Activated naive CD4-positive, alpha-beta T cell treated with anti-CD3 and anti-CD28 coated beads, Interleukin-2, amount 50 U/mL, for 24 hours (primary cell): ENCODE measurements around the gene LRRC34.

Experiments
- H3K27ac Mint-ChIP-seq: one replicate; pipeline ENCODE4 v1.8.0; 2021; ENCODE audit warnings: mild to moderate bottlenecking, mixed read lengths
- H3K27me3 Mint-ChIP-seq: one replicate; pipeline ENCODE4 v1.8.0; 2021; ENCODE audit warnings: mixed read lengths
- H3K36me3 Mint-ChIP-seq: one replicate; pipeline ENCODE4 v1.8.0; 2021; ENCODE audit warnings: mixed read lengths
- H3K4me1 Mint-ChIP-seq: one replicate; pipeline ENCODE4 v1.8.0; 2021; ENCODE audit warnings: mixed read lengths
- H3K4me3 Mint-ChIP-seq: one replicate; pipeline ENCODE4 v1.8.0; 2021; ENCODE audit warnings: mild to moderate bottlenecking, mixed read lengths
- H3K9me3 Mint-ChIP-seq: one replicate; pipeline ENCODE4 v1.8.0; 2021; ENCODE audit warnings: mixed read lengths

The LRRC34 gene, protein sequence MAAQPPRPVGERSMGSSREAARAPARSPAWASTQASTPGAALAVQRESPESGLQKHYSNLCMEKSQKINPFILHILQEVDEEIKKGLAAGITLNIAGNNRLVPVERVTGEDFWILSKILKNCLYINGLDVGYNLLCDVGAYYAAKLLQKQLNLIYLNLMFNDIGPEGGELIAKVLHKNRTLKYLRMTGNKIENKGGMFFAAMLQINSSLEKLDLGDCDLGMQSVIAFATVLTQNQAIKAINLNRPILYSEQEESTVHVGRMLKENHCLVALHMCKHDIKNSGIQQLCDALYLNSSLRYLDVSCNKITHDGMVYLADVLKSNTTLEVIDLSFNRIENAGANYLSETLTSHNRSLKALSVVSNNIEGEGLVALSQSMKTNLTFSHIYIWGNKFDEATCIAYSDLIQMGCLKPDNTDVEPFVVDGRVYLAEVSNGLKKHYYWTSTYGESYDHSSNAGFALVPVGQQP

GRCh38 chr3:169812332-169813235 lies at the start of gene LRRC34, which contains the start of gene LRRIQ4:
Gene LRRC34 (minus strand): TSS chr3:169812904. CDS start chr3:169812548, 356 bp downstream.
Gene LRRIQ4 (plus strand): TSS chr3:169812870. CDS start chr3:169821922, 9,052 bp downstream.
- peak within 1 kb of the TSS; percentile 88 for H3K4me3 Mint-ChIP-seq
- peaks cover 15% of the 10 kb centered on the region for H3K9me3 Mint-ChIP-seq
- H3K4me1 Mint-ChIP-seq, result peaks cover 28% of the 10 kb centered on the region
- peak within 1 kb of the TSS; percentile 78 for H3K27ac Mint-ChIP-seq
- no peaks in the 10 kb centered on the region for H3K27me3 Mint-ChIP-seq
- peaks cover 2% of the 10 kb centered on the region for H3K36me3 Mint-ChIP-seq

- Mint-ChIP-seq H3K27me3 (no peaks in the 10 kb centered on the region), H3K9me3 (no peaks in the 10 kb centered on the region), H3K4me3 (no peak overlapping the region), H3K4me1 (peaks cover 27% of the 10 kb centered on the region), H3K27ac (no peak overlapping the region), H3K36me3 (no peaks in the 10 kb centered on the region)
Measured at GRCh38 chr3:169861871-169862270, 49.2 kb upstream of the LRRC34 start.

GRCh38 chr3:169857811-169858210 lies 45.1 kb upstream of the LRRC34 start:
- H3K4me3 Mint-ChIP-seq, result no peak overlapping the region
- no peaks in the 10 kb centered on the region for H3K4me1 Mint-ChIP-seq
- no peaks in the 10 kb centered on the region for H3K27me3 Mint-ChIP-seq
- no peak overlapping the region for H3K27ac Mint-ChIP-seq
- H3K36me3 Mint-ChIP-seq, result no peaks in the 10 kb centered on the region
- no peaks in the 10 kb centered on the region for H3K9me3 Mint-ChIP-seq

DNA sequence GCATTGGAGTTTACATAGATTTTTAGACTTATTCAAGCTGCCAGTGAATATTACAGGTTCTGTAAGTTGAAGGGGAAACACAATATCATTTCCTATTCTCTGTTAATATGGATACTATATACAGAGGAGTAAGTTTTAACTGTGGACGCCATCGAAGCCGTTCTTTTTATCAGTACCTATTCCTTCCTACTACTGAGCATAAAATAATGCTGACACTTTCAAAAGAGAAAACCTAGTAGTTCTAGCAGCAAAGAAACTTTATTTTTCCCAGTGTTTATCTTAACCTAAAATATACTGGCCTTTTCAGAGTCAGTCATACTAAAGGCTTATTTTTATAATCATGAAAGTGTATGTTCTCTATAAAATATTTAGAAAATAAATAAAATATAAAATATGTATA lies 42.8 kb upstream of the LRRC34 start:
- no peaks in the 10 kb centered on the region for H3K27me3 Mint-ChIP-seq
- H3K9me3 Mint-ChIP-seq, result no peaks in the 10 kb centered on the region

GRCh38 chr3:169850618-169851017 lies 37.9 kb upstream of the LRRC34 start:
- no peaks in the 10 kb centered on the region for H3K27me3 Mint-ChIP-seq
- no peaks in the 10 kb centered on the region for H3K9me3 Mint-ChIP-seq
- H3K36me3 Mint-ChIP-seq, result no peaks in the 10 kb centered on the region
- no peak overlapping the region for H3K4me3 Mint-ChIP-seq
- no peaks in the 10 kb centered on the region for H3K4me1 Mint-ChIP-seq
- no peak overlapping the region for H3K27ac Mint-ChIP-seq

More for the DNA sequence above, 42.8 kb upstream of the LRRC34 start:
- Mint-ChIP-seq H3K4me3 (no peak overlapping the region), H3K27ac (no peak overlapping the region), H3K36me3 (no peaks in the 10 kb centered on the region), H3K4me1 (no peaks in the 10 kb centered on the region)

- Mint-ChIP-seq H3K27me3 (no peaks in the 10 kb centered on the region), H3K27ac (no peak overlapping the region), H3K4me3 (no peak overlapping the region), H3K9me3 (no peaks in the 10 kb centered on the region), H3K4me1 (no peaks in the 10 kb centered on the region), H3K36me3 (no peaks in the 10 kb centered on the region)
Measured at GRCh38 chr3:169848741-169849140, 36.0 kb upstream of the LRRC34 start.

DNA sequence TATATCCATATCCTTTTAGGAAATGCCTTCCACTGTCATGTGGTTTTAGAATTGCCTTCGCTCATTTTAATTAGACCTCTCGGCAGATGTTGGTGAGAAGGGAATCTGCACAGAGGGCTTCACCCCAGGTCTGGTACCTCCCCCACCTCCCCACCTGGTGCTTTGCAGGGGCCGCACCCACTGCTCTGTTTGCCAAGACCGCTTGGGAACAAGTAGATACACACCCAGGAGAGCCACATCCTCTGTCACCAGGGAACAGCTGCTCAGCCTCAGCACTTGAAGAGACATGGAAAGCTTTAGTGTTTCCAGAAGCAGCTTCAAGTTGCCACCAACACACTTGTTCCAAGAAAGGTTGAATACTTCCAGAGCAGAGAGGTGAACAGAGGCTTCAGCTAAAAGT lies 35.2 kb upstream of the LRRC34 start:
- Mint-ChIP-seq H3K4me1 (no peaks in the 10 kb centered on the region), H3K36me3 (no peaks in the 10 kb centered on the region), H3K4me3 (no peak overlapping the region), H3K27ac (no peak overlapping the region), H3K9me3 (no peaks in the 10 kb centered on the region), H3K27me3 (no peaks in the 10 kb centered on the region)

GRCh38 chr3:169846458-169847193 lies 33.9 kb upstream of the LRRC34 start:
- no peaks in the 10 kb centered on the region for H3K4me1 Mint-ChIP-seq

DNA sequence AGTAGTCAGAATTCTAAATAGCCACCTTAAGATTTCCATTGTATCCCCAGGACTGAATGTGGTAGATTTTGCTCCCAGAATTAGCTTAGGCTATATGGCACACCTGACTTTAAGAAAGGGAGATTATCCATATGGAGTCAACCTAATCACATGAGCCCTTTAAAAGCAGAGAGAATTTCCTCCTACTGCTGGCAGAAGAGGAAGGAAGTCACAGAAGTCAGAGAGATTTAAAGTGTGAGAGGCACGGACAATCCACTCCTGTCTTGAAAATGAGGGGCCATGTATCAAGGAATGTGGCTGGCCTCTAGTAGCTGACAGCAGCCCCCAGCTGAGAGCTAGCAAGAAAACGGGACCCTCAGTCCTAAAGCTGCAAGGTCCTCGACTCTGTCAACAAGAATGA lies 30.3 kb upstream of the LRRC34 start:
- H3K4me3 Mint-ChIP-seq, result no peak overlapping the region
- no peaks in the 10 kb centered on the region for H3K36me3 Mint-ChIP-seq

More at GRCh38 chr3:169846458-169847193, 33.9 kb upstream of the LRRC34 start:
- Mint-ChIP-seq H3K27ac (no peak overlapping the region), H3K27me3 (no peaks in the 10 kb centered on the region), H3K9me3 (no peaks in the 10 kb centered on the region), H3K36me3 (no peaks in the 10 kb centered on the region), H3K4me3 (no peak overlapping the region)

GRCh38 chr3:169841171-169841570 lies 28.5 kb upstream of the LRRC34 start:
- no peak overlapping the region for H3K27ac Mint-ChIP-seq
- no peaks in the 10 kb centered on the region for H3K4me1 Mint-ChIP-seq
- peaks cover 4% of the 10 kb centered on the region for H3K27me3 Mint-ChIP-seq
- H3K36me3 Mint-ChIP-seq, result no peaks in the 10 kb centered on the region
- no peak overlapping the region for H3K4me3 Mint-ChIP-seq
- no peaks in the 10 kb centered on the region for H3K9me3 Mint-ChIP-seq

More for the DNA sequence above, 30.3 kb upstream of the LRRC34 start:
- Mint-ChIP-seq H3K27ac (no peak overlapping the region), H3K9me3 (no peaks in the 10 kb centered on the region), H3K27me3 (peaks cover 4% of the 10 kb centered on the region), H3K4me1 (no peaks in the 10 kb centered on the region)

- H3K9me3 Mint-ChIP-seq, result no peaks in the 10 kb centered on the region
- H3K36me3 Mint-ChIP-seq, result no peaks in the 10 kb centered on the region
- no peak overlapping the region for H3K27ac Mint-ChIP-seq
- H3K4me3 Mint-ChIP-seq, result no peak overlapping the region
- H3K27me3 Mint-ChIP-seq, result peaks cover 4% of the 10 kb centered on the region
- H3K4me1 Mint-ChIP-seq, result no peaks in the 10 kb centered on the region
Measured at GRCh38 chr3:169838511-169839030, 25.9 kb upstream of the LRRC34 start.

DNA sequence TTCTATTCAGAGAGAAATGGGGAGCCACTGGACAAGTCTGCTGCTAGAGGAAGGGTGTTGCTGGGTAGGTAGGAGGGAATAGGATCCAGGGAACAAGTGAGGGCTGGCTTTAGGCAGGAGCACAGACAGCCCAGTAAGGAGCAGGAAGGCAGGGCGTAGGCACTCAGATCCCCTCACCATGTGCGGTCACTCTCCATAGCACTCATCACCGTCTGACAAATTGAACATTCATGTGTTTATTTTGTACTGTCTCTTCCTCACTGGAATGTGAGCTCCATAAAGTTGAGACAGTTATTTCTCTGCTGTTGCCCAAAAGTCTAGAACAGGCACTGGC lies 24.2 kb upstream of the LRRC34 start:
- Mint-ChIP-seq H3K36me3 (no peaks in the 10 kb centered on the region), H3K4me1 (no peaks in the 10 kb centered on the region), H3K4me3 (no peak overlapping the region), H3K27me3 (peaks cover 4% of the 10 kb centered on the region), H3K9me3 (no peaks in the 10 kb centered on the region), H3K27ac (no peak overlapping the region)

- H3K36me3 Mint-ChIP-seq, result no peaks in the 10 kb centered on the region
Measured at GRCh38 chr3:169836078-169836941, 23.6 kb upstream of the LRRC34 start.

DNA sequence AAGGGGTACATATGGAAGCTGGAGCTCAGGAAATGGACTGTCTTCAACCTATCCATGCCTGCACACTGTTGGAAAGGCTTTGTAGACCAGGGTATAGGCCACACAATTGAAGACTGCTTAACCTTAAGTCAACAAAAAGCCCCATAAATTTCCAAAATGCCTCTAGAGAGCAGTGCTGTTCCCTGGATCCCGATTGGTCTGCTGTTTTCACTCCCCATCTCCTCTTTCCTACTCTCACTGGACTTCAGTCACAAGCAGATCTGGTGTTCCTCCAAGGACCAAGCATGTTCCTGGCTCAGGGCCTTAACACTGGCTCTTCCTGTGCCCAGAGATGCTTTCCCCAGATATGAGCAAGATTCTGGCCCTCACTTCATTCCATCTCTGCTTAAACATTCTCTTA lies 22.8 kb upstream of the LRRC34 start:
- peaks cover 4% of the 10 kb centered on the region for H3K27me3 Mint-ChIP-seq
- no peaks in the 10 kb centered on the region for H3K9me3 Mint-ChIP-seq

More at GRCh38 chr3:169836078-169836941, 23.6 kb upstream of the LRRC34 start:
- no peak overlapping the region for H3K27ac Mint-ChIP-seq
- H3K9me3 Mint-ChIP-seq, result no peaks in the 10 kb centered on the region
- no peak overlapping the region for H3K4me3 Mint-ChIP-seq
- peaks cover 4% of the 10 kb centered on the region for H3K27me3 Mint-ChIP-seq
- no peaks in the 10 kb centered on the region for H3K4me1 Mint-ChIP-seq

More for the DNA sequence above, 22.8 kb upstream of the LRRC34 start:
- Mint-ChIP-seq H3K4me3 (no peak overlapping the region), H3K27ac (no peak overlapping the region), H3K36me3 (no peaks in the 10 kb centered on the region), H3K4me1 (no peaks in the 10 kb centered on the region)
